T-helper 2 cell treated with Interferon-gamma antibody and Interleukin-4, amounts not matched to agents 100 ng/mL and 5 ng/mL, for 36 hours (primary cell): ENCODE results near the gene SERTAD1. TPM values are rescaled to one million over a fixed set of nuclear protein-coding genes. Genes with fewer than 3 reads are reported as not detected.

ENCODE experiments used
- intact Hi-C: fragments of 100-400 bp; cut with micrococcal nuclease; formaldehyde crosslinking; loops from one replicate; pipeline ENCODE4 v1.15.1; 2023
- total RNA-seq: library from RNA; stranded (reverse); gene quantifications from 2 replicates; pipeline ENCODE4 v1.2.3, GENCODE V29; 2022

Gene SERTAD1
- total RNA-seq, 1 donor from 2014 or later: 8.9 TPM

- intact Hi-C loops: no loop called here
Measured at GRCh38 chr19:40383668-40384248, 42.0 kb downstream of the SERTAD1 start.

- intact Hi-C loops: no loop called here
Measured at GRCh38 chr19:40381321-40381720, 44.5 kb downstream of the SERTAD1 start.

- intact Hi-C loops: no loop called here
Measured at GRCh38 chr19:40380199-40381037, 45.4 kb downstream of the SERTAD1 start.

- intact Hi-C loops: no loop called here
Measured at GRCh38 chr19:40379446-40380198, 46.2 kb downstream of the SERTAD1 start.

GRCh38 chr19:40378509-40378908, 47.3 kb downstream of the SERTAD1 start:
- intact Hi-C loops: no loop called here

GRCh38 chr19:40377876-40378385, 47.9 kb downstream of the SERTAD1 start:
- intact Hi-C loops: no loop called here

GRCh38 chr19:40376286-40376862, 49.4 kb downstream of the SERTAD1 start:
- intact Hi-C loops: no loop called here

- intact Hi-C loops: no loop called here
Measured at GRCh38 chr19:40374084-40374483, 51.7 kb downstream of the SERTAD1 start.

GRCh38 chr19:40371802-40372122, 54.0 kb downstream of the SERTAD1 start:
- intact Hi-C loops: no loop called here

Other genes with a start within 250 kb of the SERTAD1 start
- 15.2 and 17.5 TPM in 2 replicates for gene MAP3K10, start 234.6 kb downstream of the SERTAD1 start, total RNA-seq
- gene TTC9B, start 207.6 kb downstream of the SERTAD1 start, total RNA-seq: not detected in 2 replicates
- 0.09 and 0.14 TPM in 2 replicates for gene CCNP, start 199.3 kb downstream of the SERTAD1 start, total RNA-seq
- 138 and 142 TPM in 2 replicates for gene AKT2, start 140.6 kb downstream of the SERTAD1 start, total RNA-seq
- gene C19orf47, start 77.6 kb downstream of the SERTAD1 start, total RNA-seq: 25.6 and 26.3 TPM in 2 replicates
- gene PLD3, start 77.3 kb downstream of the SERTAD1 start, total RNA-seq: 59.4 and 70.7 TPM in 2 replicates
- not detected in 2 replicates for gene HIPK4, start 35.8 kb downstream of the SERTAD1 start, total RNA-seq
- gene PRX, start 12.6 kb downstream of the SERTAD1 start, total RNA-seq: 0.77 and 0.80 TPM in 2 replicates
- 8.1 and 11.2 TPM in 2 replicates for gene SERTAD3, start 18.3 kb upstream of the SERTAD1 start, total RNA-seq
- gene BLVRB, start 39.8 kb upstream of the SERTAD1 start, total RNA-seq: 8.6 and 13.1 TPM in 2 replicates
- 0.20 and 0.57 TPM in 2 replicates for gene SPTBN4, start 41.0 kb upstream of the SERTAD1 start, total RNA-seq
- gene SHKBP1, start 150.9 kb upstream of the SERTAD1 start, total RNA-seq: 141 and 150 TPM in 2 replicates
- 52.0 and 62.1 TPM in 2 replicates for gene LTBP4, start 175.4 kb upstream of the SERTAD1 start, total RNA-seq